SKM-1 treated with dmso at 0.1 percent for 144 hours (cell line): Measurements from ENCODE around the gene H2BK1.

Experiments
- DNase-seq: peaks from one replicate; lab custom pipeline; 2025; ENCODE audit not compliant: unreplicated experiment; lab: John Stamatoyannopoulos, UW

The H2BK1 gene

DNA sequence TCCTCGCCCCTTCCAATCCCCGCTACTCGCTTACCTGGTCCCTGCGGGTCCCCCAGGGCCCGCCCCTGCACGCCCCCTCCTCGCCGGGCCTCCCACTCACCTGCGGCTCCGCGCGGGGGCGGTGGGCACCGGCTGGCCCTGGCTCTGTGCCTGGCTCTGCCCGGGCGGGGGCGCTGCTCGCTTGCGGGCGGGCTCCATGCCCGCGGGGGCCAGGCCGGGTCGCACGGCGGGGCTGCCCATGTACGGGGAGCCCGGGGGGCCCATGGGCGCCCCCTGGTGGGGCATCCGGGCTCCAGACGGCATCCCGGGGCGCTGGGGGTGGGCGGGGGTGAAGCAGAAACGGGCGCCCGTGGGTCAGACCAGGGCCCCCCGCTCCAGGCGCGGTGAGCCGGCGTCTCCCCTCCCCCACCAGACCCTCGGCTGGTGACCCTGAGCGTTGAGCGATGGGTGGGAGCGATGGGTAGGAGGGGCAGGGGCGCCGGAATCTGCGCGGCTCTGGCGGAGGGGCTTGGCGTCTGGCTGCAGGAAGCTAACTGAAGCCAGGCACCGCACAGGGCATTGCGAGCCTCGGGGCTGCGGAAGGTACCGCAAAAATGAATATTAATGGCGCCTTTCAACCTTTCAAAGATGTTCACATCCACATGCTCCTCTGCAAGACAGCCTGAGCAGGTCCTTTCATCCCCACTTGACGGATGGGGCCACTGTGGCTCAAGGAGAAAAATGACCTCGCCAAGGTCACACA, 35.2 kb upstream of the H2BK1 start:
- no peak for DNase-seq

DNA sequence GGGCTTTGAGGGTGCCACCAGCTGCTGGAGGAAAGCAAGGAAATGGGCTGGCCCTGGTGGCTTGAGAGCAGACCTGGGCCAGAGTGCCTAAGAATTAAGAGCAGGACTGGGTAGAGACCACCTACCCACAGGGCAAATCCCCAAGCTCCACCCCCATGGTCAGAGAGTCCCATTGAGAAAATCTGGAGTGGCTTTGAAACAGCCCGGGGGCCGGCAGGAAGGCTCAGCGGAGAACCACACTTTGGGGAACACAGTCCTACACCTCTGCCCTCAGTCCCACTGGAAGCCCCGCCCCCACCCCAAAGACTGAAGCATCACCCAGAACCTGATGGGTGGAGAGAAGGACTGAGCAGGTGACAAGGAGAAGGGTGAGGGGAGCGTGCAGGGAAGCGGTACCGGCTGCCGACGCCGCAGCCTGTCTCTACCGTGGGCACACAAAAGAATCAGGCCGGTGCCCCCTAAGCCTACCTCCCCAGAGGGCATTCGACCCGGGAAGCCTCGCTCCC, 34.6 kb upstream of the H2BK1 start:
- no peak for DNase-seq

GRCh38 chr7:151244196-151244840, 34.0 kb upstream of the H2BK1 start:
- DNase-seq: peak; percentile 14

- no peak for DNase-seq
Observed at GRCh38 chr7:151243408-151244195, 33.3 kb upstream of the H2BK1 start.

DNA sequence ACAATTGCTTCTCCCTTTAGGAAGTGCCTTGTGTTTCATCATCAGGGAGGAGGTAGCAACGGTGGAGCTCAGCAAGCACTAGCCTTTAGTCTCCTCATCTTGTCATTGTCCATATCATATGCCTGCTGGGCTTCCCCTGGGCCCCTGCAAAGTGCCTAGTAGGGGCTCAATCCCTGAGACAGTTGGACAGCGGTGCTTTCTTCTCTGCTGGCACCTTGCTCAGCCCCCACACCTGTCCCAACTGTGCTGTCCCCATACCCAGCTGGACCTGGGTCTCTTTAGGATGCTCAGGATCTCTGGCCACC, 32.7 kb upstream of the H2BK1 start:
- no peak for DNase-seq

DNA sequence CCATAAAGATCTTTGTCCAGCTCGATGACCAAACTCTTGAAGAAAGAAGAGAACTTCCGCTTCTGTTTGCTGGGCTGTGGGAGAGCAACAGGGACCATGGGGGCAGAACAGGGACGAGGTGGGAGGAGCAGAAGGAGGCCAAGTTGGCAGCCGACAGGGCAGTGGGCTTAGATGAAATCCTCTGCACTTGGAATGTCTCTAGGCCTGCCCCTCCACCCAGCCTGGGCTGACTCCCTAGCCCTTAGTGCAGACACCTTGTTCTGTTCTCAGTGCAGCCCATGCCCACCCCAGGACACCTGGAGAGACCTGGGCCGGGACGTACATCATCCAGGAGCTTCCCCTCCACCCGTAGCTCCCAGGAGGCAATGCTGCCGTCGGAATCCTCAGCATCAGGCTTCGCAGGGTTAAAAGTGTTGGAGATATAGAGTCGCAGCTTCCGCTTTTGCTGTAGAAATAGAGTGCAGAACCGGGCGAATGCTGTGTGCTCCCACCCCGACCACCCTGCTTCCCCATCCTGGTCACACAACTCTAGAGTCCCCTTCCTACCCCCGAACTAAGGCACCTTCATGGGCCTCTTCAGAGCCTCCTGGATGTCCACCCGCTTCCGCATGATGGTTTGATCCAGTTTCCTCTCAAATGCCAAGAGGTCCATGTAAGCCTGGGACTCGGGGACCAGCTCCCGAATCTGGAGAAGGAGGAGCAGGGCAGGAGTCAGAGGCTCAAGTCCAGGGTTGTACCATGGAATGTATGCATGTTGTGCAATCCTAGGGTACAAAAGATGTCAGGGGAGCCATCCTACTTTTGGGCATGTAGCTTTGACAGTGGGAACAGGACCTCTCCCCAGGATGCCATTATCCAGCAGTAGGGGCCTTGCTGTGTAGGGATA, 32.1 kb upstream of the H2BK1 start:
- no peak for DNase-seq

DNA sequence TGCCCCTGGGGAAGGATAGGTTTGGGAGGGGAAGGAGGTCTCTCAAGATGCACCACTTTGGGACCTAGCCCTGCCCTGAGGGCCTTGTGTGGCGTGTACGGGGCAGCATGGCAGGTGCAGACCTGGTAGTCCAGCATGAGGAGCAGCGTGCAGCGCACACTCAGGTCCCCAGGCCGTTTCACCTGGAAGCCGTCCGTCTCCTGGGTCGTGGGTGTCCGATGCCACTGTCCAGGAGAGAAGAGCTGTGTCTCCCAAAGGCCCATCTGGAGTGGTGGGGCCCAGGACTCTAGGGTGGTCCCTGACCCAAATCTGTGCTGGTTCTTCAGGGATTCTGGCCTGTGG, 31.4 kb upstream of the H2BK1 start:
- DNase-seq: no peak

GRCh38 chr7:151240942-151241754, 30.9 kb upstream of the H2BK1 start:
- DNase-seq: no peak

DNA sequence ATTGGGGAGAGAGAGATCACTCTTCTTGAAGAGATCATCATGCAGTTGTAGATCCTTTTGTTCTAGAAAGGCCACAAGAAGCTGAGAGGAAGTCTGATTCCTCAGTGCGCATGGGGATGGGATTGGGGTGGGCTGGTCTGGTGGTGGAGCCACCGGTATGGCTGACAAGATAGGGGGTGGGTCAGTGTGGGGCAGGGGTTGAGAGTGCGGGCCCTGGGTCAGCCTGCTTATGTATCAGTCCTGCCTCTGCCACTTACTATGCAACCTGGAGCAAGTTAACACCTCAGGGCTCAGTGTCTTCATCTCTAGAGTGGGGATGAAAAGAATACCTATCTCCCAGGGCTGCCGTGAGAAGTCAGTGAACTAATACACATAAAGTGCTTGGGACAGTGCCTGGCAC, 30.2 kb upstream of the H2BK1 start:
- no peak for DNase-seq

- no peak for DNase-seq
Observed at GRCh38 chr7:151239837-151240459, 29.7 kb upstream of the H2BK1 start.

GRCh38 chr7:151238924-151239836, 28.9 kb upstream of the H2BK1 start:
- DNase-seq: no peak

GRCh38 chr7:151238190-151238810, 28.0 kb upstream of the H2BK1 start:
- no peak for DNase-seq

DNA sequence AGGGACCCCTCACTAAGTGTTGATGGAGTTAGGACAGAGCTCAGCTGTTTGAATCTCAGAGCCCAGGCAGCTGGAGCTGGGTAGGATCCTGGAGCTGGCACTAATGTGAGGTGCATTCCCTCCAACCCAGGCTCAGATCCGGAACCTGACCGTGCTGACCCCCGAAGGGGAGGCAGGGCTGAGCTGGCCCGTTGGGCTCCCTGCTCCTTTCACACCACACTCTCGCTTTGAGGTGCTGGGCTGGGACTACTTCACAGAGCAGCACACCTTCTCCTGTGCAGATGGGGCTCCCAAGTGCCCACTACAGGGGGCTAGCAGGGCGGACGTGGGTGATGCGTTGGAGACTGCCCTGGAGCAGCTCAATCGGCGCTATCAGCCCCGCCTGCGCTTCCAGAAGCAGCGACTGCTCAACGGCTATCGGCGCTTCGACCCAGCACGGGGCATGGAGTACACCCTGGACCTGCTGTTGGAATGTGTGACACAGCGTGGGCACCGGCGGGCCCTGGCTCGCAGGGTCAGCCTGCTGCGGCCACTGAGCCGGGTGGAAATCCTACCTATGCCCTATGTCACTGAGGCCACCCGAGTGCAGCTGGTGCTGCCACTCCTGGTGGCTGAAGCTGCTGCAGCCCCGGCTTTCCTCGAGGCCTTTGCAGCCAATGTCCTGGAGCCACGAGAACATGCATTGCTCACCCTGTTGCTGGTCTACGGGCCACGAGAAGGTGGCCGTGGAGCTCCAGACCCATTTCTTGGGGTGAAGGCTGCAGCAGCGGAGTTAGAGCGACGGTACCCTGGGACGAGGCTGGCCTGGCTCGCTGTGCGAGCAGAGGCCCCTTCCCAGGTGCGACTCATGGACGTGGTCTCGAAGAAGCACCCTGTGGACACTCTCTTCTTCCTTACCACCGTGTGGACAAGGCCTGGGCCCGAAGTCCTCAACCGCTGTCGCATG, 27.2 kb upstream of the H2BK1 start:
- DNase-seq: no peak

DNA sequence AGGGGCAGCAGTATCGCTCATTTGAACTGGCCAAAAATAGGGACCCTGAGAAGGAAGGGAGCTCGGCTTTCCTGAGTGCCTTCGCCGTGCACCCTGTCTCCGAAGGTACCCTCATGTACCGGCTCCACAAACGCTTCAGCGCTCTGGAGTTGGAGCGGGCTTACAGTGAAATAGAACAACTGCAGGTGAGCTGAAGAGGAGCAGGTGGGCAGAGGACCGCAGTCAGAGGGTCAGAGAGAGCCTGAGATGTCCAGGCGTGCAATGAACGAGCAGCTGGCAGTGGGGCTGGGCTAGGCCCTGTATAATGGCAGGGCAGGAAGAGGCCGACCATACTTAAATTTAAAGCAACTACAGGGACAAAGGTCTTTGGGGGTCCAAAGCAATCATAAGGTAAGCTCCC, 26.1 kb upstream of the H2BK1 start:
- no peak for DNase-seq

GRCh38 chr7:151235091-151235787, 25.0 kb upstream of the H2BK1 start:
- DNase-seq: no peak

DNA sequence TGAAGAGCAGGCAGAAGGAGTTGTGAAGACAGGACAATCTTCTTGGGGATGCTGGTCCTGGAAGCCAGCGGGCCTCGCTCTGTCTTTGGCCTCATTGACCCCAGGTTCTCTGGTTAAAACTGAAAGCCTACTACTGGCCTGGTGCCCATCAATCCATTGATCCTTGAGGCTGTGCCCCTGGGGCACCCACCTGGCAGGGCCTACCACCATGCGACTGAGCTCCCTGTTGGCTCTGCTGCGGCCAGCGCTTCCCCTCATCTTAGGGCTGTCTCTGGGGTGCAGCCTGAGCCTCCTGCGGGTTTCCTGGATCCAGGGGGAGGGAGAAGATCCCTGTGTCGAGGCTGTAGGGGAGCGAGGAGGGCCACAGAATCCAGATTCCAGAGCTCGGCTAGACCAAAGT, 23.5 kb upstream of the H2BK1 start:
- no peak for DNase-seq
